Left cardiac atrium (tissue), 4 donors: ENCODE measurements around the gene SEMA6D. TPM values are rescaled to one million over a fixed set of nuclear protein-coding genes. Genes with fewer than 3 reads are reported as not detected.

Source experiments
- ATAC-seq, 2 donors: fragments of 200-7000 bp; cut with Tn5 transposase; one replicate each; pipeline ENCODE4 v1.9.1; 2020; ENCODE audit warnings: mild to moderate bottlenecking in 2 of 2, moderate library complexity in 2 of 2
- DNase-seq: peaks from one replicate; pipeline ENCODE4 v3.0.0-alpha.2; 2020
- intact Hi-C, 2 donors: fragments of 100-400 bp; cut with DNase I; formaldehyde crosslinking; loops; one replicate each; pipeline versions ENCODE4 v1.14.1 to v1.15.1; 2022 to 2023
- total RNA-seq, 2 donors: library from RNA; stranded (reverse); fragmentation: NEBNext Ultra II Directional; extraction: Animal tissue kit (Norgen Biotek cat#: 25700); gene quantifications; one replicate each; pipeline ENCODE4 v1.2.1, GENCODE V29; 2021
- donor health status: DM: no; HTN: yes; CAD: no.
- donor health status: DM: no; HTN: yes; CAD: no; lungs with severe emphysema.
- donor health status: DM: yes; HTN: yes; CAD: no.
- donor health status: Dilated cardiomyopathy.

Gene SEMA6D
- total RNA-seq, 2 donors from 2014 or later: 5.1 to 12.5 TPM

- peak; percentile 53 for DNase-seq
- intact Hi-C loops: loop anchor here in 1 of 2 donors (10.0 kb wide), 1 partner anchor 191 kb away; no protein-coding TSS in a partner anchor
- peak in 1 of 2 donors; percentile 6 for ATAC-seq
Observed at GRCh38 chr15:47715856-47716445, 1.4 kb upstream of the SEMA6D start.

DNA sequence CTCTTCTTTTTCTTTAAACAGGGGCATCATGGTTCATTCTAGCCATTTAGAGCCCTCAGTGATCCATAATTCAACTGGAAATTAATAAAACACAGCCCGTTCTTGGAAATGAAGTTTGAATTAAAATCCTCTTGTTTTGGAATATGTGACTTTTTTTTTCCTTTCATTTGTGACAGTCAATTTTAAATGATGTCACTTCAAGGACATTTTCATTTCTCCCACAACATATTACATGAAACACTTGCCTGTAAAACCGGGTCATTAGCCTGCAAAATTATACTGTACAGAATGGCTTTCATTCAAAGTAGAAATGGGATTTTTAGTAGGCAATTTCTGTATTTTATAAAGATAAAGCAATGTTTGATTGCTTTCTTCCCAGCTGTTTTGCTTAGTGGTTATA lies 789 bp upstream of the SEMA6D start:
- intact Hi-C loops: loop anchor here in 1 of 2 donors (10.0 kb wide), 1 partner anchor 192 kb away; no protein-coding TSS in a partner anchor
- DNase-seq (no peak), ATAC-seq (no peak)

DNA sequence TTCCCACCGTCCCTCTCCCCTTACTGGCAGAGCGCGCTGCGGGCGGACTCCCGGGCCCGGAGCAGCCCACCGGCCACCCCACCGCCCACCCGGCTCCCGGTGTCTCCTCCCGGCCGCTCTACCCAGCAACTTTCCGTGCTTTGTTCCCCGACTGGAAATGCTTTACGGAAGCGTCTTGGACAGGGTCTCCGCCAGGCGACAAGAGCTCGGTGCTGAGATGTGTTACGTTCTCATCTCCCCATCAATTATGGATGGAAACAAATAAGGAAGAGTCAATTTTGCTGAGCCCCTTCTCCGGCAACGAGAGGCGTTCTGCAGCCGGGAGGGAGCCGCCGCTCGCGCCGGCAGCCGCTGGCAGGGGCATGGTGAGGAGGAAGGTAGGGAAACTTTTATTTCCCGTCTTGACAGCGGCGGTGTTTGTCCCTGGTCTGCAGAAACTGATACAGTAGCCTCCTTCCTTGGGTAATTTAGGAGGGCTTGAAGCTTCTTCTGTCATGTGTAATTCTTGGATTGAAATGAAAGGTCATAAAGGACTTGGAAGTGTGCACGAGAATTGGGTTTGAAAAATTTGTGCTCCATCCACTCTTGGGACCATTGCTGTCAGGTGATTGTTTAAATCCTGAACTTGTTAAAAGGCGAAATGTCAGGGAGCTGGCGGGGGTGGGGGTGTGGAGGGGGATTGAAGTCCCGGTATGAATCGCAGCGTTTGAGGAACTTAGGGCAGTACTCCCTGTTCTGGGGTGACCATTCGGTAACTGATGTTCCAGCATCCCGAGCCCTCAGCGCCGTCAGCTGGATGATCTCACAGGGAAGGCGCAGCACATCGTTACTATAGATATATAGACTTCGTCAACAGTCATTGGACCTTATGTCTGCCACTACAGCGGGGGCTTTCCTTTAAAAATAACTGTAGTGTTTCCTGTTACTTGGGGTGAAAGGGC lies 1.5 kb downstream of the SEMA6D start:
- intact Hi-C loops: loop anchor here in 1 of 2 donors (10.0 kb wide), 1 partner anchor 194 kb away; no protein-coding TSS in a partner anchor
- ATAC-seq (peak; percentile 6 to 10), DNase-seq (peak; percentile 36)

- intact Hi-C loops: loop anchor here in 1 of 2 donors (10.0 kb wide), 1 partner anchor 195 kb away; no protein-coding TSS in a partner anchor
- ATAC-seq (no peak), DNase-seq (no peak)
Observed at GRCh38 chr15:47719730-47720129, 2.4 kb downstream of the SEMA6D start.

- intact Hi-C loops: no loop called here
- DNase-seq: no peak
- no peak for ATAC-seq
Observed at GRCh38 chr15:47720555-47720954, 3.2 kb downstream of the SEMA6D start.

DNA sequence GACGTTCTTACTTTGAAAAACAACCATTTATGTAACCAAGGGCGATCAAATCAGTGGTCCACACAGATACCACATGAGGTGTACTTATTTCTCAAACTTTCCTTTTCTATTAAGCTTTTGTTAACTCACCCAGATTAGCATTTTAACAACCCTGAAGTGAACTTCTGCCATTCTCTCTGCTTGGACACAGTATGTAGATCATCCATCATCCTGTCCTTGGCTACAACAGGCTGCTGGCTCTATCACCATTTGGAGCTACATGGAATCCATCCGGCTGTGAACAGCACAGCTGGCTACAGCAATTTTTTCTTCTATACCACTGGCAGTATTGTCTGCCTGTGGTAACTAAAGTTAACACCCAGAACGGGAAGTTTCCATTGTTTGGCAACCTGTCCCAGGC lies 4.4 kb downstream of the SEMA6D start:
- intact Hi-C loops: no loop called here
- DNase-seq: no peak
- ATAC-seq: no peak

DNA sequence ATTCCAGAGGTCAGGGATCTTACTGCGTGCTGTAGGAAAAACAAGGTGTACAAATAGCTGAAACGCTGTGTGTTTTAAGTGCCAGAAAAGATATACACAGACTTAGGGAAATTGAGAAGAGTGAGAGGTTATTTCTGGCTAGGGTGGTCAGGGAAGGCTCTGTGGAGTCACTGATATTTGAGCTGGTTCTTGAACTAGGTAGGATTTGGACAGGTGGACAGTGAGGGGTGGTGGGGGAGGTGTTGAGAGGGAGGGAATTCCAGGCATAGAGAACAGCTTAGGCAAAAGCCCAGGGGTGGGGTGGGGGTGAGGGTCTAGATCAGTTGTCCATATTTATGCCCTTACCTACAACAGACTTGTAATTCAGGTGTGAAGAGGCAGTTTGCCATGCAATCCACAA lies 7.0 kb downstream of the SEMA6D start:
- ATAC-seq (no peak), DNase-seq (no peak)
- intact Hi-C loops: no loop called here

- intact Hi-C loops: no loop called here
- ATAC-seq (no peak), DNase-seq (no peak)
Observed at GRCh38 chr15:47725051-47725450, 7.7 kb downstream of the SEMA6D start.

GRCh38 chr15:47725906-47726305 lies 8.6 kb downstream of the SEMA6D start:
- intact Hi-C loops: no loop called here
- DNase-seq (peak; percentile 49), ATAC-seq (peak; percentile 87 to 91)

DNA sequence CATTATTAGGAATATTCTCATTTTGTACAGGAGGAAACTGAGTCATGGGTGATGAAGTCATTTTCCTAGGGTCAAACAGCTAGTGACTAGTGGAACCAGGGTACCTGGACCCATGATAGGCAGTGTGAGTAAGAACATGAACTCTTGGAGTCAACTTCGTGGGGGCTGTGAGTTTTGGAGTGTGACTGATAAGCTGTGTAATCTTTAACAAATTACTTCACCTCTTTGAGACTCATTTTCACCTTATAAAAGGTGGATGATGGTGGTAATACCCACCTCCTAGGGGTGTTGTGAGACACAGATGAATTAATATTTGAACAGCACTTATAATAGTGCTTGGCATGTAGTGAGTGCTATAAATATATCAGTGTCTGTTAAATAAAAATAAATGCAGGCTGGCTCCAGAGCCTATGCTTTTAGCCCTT lies 9.1 kb downstream of the SEMA6D start:
- no peak for DNase-seq
- intact Hi-C loops: no loop called here
- peak; percentile 61 to 79 for ATAC-seq

DNA sequence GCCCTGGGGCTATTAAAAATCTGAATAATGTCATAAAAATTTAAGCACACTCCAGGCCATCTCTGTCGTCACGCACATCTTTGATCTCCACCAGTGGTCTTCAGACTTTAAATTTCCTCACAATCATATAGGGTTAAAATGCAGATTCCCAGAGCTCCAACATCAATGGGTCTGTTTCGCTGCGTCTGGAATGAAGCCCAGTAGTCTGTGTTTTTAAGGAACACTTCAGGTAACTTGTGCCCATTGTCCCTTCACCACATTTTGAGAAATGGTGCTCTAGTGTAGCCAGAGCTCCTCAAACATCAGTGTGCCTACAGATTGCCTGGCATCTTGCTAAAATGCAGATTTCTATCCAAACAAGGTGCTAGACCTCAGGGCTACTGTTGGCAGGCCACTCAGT lies 9.8 kb downstream of the SEMA6D start:
- ATAC-seq (no peak), DNase-seq (no peak)
- intact Hi-C loops: no loop called here

DNA sequence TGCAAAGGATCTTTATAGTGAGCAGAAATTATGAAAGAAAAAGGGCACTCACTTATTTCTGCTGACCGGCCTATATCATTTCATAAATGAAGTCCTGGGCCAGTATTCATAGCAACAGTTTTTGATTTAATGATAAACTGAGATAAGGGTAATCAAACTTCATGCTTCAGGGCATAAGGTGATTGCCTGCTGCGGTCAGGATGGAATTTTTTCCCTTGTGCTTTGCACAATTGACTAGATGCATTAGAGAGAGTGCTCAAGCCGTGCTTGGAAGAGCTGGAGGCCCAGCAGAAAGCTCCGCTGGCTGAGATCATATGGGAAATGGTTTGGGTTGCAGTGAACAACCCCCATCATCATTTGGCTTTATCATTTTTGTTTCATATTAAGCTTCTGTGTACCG lies 10.4 kb downstream of the SEMA6D start:
- DNase-seq (no peak), ATAC-seq (no peak)
- intact Hi-C loops: no loop called here

DNA sequence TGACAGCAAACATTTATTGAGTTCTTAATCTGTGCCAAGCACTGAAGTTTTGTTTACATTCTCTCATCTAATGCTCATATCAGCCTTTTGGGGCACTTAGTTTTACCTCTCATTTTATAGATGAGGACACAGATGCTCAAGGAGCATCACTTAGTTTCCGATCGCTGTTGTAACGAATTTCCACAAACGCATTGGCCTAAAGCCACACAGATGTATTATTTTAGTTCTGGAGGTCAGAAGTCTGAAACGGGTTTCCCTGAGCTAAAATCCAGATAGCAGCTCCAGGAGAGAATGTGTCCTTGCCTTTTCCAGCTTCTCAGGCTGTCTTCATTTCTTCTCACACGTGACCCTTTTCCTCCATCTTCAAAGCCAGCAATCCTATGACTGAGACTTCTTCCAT lies 11.1 kb downstream of the SEMA6D start:
- intact Hi-C loops: no loop called here
- no peak for ATAC-seq
- no peak for DNase-seq

DNA sequence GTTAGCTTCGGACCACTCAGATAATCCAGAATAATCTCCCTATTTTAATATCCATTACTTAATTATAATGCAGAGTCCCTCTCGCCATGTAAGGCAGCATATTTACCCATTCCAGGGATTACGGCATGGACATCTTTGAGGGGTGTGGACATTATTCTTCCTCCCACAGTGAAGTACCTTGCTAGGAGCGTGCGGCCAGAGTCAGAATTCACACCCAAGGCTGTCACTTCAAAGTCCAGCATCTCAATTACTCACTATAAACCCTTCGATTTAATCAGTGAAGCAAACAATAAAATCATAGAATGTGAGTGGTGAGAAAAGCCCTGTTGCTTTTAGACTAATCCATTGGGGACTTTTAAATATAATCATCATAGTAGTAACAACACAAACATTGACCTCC lies 11.6 kb downstream of the SEMA6D start:
- intact Hi-C loops: no loop called here
- no peak for DNase-seq
- no peak for ATAC-seq

GRCh38 chr15:47731230-47731629 lies 13.9 kb downstream of the SEMA6D start:
- no peak for DNase-seq
- ATAC-seq: no peak
- intact Hi-C loops: no loop called here

DNA sequence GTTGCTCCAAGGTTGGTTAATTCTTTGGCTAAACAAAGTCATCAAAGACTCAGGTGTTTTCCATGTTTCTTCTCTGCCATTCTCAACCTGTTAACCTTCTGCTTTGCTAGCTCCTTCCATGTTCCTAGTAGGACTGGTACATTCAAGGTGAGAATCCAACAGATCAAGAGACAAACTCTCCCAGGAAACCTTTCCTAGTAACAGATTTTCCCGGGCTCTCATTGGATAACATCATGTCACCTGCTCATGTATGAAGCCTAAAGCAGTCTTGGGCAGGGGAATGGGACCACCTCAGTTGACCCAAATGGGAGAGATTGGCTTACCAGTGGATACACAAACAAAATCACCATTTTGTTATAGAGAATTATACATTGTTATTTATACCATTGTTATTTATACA lies 14.9 kb downstream of the SEMA6D start:
- DNase-seq (no peak), ATAC-seq (no peak)
- intact Hi-C loops: no loop called here

- DNase-seq (no peak), ATAC-seq (no peak)
- intact Hi-C loops: no loop called here
Observed at GRCh38 chr15:47733085-47733484, 15.8 kb downstream of the SEMA6D start.

- intact Hi-C loops: no loop called here
- ATAC-seq (no peak), DNase-seq (no peak)
Observed at GRCh38 chr15:47736143-47736786, 19.0 kb downstream of the SEMA6D start.

DNA sequence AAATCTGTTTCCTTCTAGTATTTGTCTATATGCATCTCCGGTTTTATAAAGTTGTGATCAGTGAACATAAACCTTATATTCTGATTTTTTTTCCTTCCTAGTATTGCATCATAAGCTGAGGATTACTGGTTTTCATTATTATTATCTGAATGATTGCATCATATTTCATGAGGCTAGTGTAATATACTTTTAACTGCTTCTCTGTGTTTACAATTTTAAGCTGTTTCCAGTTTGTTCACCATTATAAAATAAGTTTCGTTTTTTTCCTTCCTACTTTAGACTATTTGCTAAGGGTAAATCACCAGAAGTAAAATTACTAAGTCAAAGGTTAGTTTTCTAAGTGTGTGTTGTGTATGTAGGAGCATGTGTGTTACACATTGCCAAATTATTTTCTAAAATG lies 20.2 kb downstream of the SEMA6D start:
- DNase-seq (no peak), ATAC-seq (no peak)
- intact Hi-C loops: no loop called here
